GM11168 (cell line): ENCODE results near the gene ZNF202.
"Not testable (repeated sequence)": the region's sequence is repeated elsewhere in the genome, so short reads cannot be mapped to it uniquely, and the experiment has no call there.

Source experiments
- in situ Hi-C: fragments of 300-500 bp; cut with MboI; formaldehyde crosslinking; loops from one replicate; pipeline ENCODE4 v1.12.0; 2022; ENCODE audit warnings: low sequenced_read_pairs; ENCODE audit not compliant: unreplicated experiment

The ZNF202 gene

GRCh38 chr11:123741159-123742030, at the start of gene ZNF202:
Gene ZNF202 (minus strand): TSS chr11:123741660. CDS start chr11:123730888, 10,772 bp downstream.
- in situ Hi-C loops: no loop called here

- in situ Hi-C loops: no loop called here
Measured at GRCh38 chr11:123783536-123783935, 42.1 kb upstream of the ZNF202 start.

GRCh38 chr11:123778511-123778910, 37.1 kb upstream of the ZNF202 start:
- in situ Hi-C loops: no loop called here

GRCh38 chr11:123775715-123776549, 34.5 kb upstream of the ZNF202 start:
- in situ Hi-C loops: no loop called here

- in situ Hi-C loops: no loop called here
Measured at GRCh38 chr11:123775289-123775688, 33.8 kb upstream of the ZNF202 start.

- in situ Hi-C loops: no loop called here
Measured at GRCh38 chr11:123773959-123774358, 32.5 kb upstream of the ZNF202 start.

GRCh38 chr11:123773026-123773425, 31.6 kb upstream of the ZNF202 start:
- in situ Hi-C loops: no loop called here

GRCh38 chr11:123771664-123772063, 30.2 kb upstream of the ZNF202 start:
- in situ Hi-C loops: no loop called here

- in situ Hi-C loops: no loop called here
Measured at GRCh38 chr11:123770712-123771111, 29.3 kb upstream of the ZNF202 start.

GRCh38 chr11:123765601-123766000, 24.1 kb upstream of the ZNF202 start:
- in situ Hi-C loops: no loop called here

- in situ Hi-C loops: no loop called here
Measured at GRCh38 chr11:123762422-123762821, 21.0 kb upstream of the ZNF202 start.

GRCh38 chr11:123760894-123761293, 19.4 kb upstream of the ZNF202 start:
- in situ Hi-C loops: no loop called here

GRCh38 chr11:123757976-123758375, 16.5 kb upstream of the ZNF202 start:
- in situ Hi-C loops: no loop called here

GRCh38 chr11:123755813-123756212, 14.4 kb upstream of the ZNF202 start:
- in situ Hi-C loops: no loop called here

GRCh38 chr11:123755344-123755743, 13.9 kb upstream of the ZNF202 start:
- in situ Hi-C loops: no loop called here

- in situ Hi-C loops: no loop called here
Measured at GRCh38 chr11:123754101-123754568, 12.7 kb upstream of the ZNF202 start, which contains the start of gene OR6X1. Gene OR6X1 (minus strand): TSS chr11:123754518. CDS start chr11:123754518, 0 bp downstream.

GRCh38 chr11:123753110-123753509, 11.7 kb upstream of the ZNF202 start:
- in situ Hi-C loops: no loop called here

GRCh38 chr11:123751781-123752180, 10.3 kb upstream of the ZNF202 start:
- in situ Hi-C loops: no loop called here

- in situ Hi-C loops: not testable (repeated sequence)
Measured at GRCh38 chr11:123748349-123748748, 6.9 kb upstream of the ZNF202 start.

- in situ Hi-C loops: no loop called here
Measured at GRCh38 chr11:123745764-123746451, 4.4 kb upstream of the ZNF202 start.
